ENCODE measurements around the gene BNC2.

The BNC2 gene

DNA sequence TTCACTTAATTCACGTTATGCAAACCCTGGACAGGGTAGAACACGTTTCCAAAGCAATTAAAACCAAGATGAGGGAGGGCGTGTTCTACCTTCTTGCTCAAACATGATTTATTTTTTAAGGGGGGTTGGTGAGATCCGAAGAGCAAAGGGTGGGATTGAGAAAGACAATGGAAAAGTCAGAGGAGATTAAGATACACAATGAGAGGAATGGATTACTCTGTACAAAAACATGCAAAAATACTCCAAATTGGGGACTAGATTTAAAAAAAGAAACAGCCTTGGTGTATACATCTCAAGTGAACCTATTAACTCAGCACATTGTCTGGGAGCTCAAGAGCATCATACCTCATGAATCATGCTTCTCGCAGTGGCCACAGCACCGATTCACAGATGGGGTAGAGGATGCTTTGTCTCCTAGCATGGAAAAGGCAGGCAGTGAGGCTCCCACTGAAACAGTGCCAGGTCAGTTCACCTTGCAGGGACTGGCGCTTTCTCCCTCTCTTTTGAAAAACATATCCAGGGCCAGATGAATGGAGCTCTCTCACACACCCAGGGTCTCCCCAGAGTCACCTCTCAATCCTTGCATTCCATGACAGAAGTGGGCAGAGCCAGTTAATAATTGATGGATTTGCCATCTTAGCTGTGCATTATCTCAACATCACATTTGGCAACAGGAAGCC is 459.7 kb downstream of the BNC2 start:
- Histone ChIP-seq H3K4me3 (ENCODE audit: low read length) (no peak overlapping the region), H3K56ac (ENCODE audit: low read length) (no peak overlapping the region), H2BK5ac (ENCODE audit: low read length) (no peak overlapping the region), H3K79me2 (ENCODE audit: control insufficient read depth, insufficient read depth, low read length) (no peaks in the 10 kb centered on the region), H4K8ac (ENCODE audit: low read depth, low read length) (no peak overlapping the region), H3K4me2 (ENCODE audit: low read length) (no peak overlapping the region), H3K23ac (ENCODE audit: low read length) (no peak overlapping the region), H4K5ac (ENCODE audit: low read length) (no peak overlapping the region), H3K27ac (ENCODE audit: low read depth, low read length) (no peak overlapping the region), H2AK5ac (ENCODE audit: low read length) (no peak overlapping the region), H3K4me1 (ENCODE audit: control insufficient read depth, low read depth, low read length) (no peaks in the 10 kb centered on the region), H3K9ac (ENCODE audit: low read length) (no peak overlapping the region), H3K79me1 (ENCODE audit: low read length) (no peaks in the 10 kb centered on the region), H3K36me3 (ENCODE audit: control insufficient read depth, insufficient read depth, low read length) (no peaks in the 10 kb centered on the region), H3K4ac (ENCODE audit: low read depth, low read length) (no peak overlapping the region), H2BK15ac (replicated peaks; ENCODE audit: low read depth) (no peak overlapping the region), H2BK120ac (ENCODE audit: low read depth, low read length) (no peak overlapping the region), H3K27me3 (ENCODE audit: insufficient read depth, low read length, poor library complexity) (no peaks in the 10 kb centered on the region), H3K18ac (ENCODE audit: low read length) (no peak overlapping the region)
- no CpG with 5 or more reads among the region's 7 CpGs for WGBS (ENCODE audit: extremely low coverage, insufficient coverage, low lambda C conversion rate)
- DNase-seq = no peak

DNA sequence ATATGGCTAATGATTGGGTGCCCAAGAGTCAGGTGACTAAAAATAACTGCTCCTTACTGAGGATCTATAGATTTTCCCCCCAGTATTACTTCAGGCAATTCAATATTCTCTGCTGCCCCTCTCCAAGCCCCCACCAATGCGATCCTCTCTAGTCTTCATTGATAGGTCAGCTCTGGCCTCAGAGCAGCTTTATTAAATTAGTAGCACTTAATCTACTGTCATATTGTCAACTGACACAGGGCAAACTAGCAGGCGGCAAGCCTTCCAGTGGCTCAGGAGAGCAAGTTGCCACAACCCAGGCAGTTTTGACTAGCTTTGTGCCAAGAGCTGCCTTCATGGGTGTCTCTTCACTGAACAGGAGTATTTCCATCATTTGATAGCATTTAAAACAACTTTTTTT is 462.9 kb downstream of the BNC2 start:
- no peak overlapping the region for H3K9ac ChIP-seq (ENCODE audit: low read length)
- H3K79me2 ChIP-seq (ENCODE audit: control insufficient read depth, insufficient read depth, low read length) = no peaks in the 10 kb centered on the region
- H2BK5ac ChIP-seq (ENCODE audit: low read length) = no peak overlapping the region
- H3K79me1 ChIP-seq (ENCODE audit: low read length) = no peaks in the 10 kb centered on the region
- H3K27ac ChIP-seq (ENCODE audit: low read depth, low read length) = no peak overlapping the region
- no peak overlapping the region for H4K5ac ChIP-seq (ENCODE audit: low read length)
- no peak overlapping the region for H2BK15ac ChIP-seq (replicated peaks; ENCODE audit: low read depth)
- no peak overlapping the region for H3K23ac ChIP-seq (ENCODE audit: low read length)
- no CpG with 5 or more reads among the region's 2 CpGs for WGBS (ENCODE audit: extremely low coverage, insufficient coverage, low lambda C conversion rate)
- H3K18ac ChIP-seq (ENCODE audit: low read length) = no peak overlapping the region
- no peak for DNase-seq
- H3K36me3 ChIP-seq (ENCODE audit: control insufficient read depth, insufficient read depth, low read length) = no peaks in the 10 kb centered on the region
- H3K56ac ChIP-seq (ENCODE audit: low read length) = no peak overlapping the region
- H3K4me2 ChIP-seq (ENCODE audit: low read length) = no peak overlapping the region
- H2AK5ac ChIP-seq (ENCODE audit: low read length) = no peak overlapping the region
- H3K27me3 ChIP-seq (ENCODE audit: insufficient read depth, low read length, poor library complexity) = no peaks in the 10 kb centered on the region
- no peaks in the 10 kb centered on the region for H3K4me1 ChIP-seq (ENCODE audit: control insufficient read depth, low read depth, low read length)
- H2BK120ac ChIP-seq (ENCODE audit: low read depth, low read length) = no peak overlapping the region
- no peak overlapping the region for H4K8ac ChIP-seq (ENCODE audit: low read depth, low read length)
- no peak overlapping the region for H3K4me3 ChIP-seq (ENCODE audit: low read length)
- no peak overlapping the region for H3K4ac ChIP-seq (ENCODE audit: low read depth, low read length)

DNA sequence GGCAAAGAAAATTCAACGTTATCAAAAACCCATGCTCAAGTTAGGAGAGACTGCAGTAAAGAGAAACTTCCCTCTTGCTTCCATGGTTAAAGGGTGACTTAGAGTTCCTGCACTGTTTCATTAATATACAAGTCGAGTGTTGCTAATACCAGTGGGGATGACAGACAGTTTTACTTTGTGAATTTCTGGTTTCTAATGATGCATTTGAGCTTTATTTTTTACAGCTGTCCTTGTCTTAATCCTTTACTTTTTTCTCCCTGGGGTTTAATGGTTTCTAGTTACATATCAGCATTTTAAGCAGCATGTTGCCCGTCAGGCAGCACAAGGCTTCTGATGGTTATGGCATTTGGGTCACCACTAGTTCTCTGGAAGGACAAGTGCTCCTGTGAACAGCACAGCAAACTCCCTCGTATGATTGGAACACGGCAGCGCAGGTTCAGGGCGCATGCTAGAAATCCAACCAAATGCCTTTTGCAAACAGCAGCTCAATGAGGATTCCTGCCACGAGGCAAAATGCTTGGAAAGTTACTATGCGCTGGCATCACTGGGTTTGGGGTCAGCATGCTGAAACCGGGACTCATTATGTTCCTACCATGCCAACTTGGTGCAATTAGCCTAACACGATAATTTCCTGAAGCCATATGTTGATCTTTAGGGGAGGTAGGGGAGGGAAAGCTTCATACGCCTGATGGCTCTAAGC is 463.8 kb downstream of the BNC2 start:
- Histone ChIP-seq H3K4me2 (ENCODE audit: low read length) (no peak overlapping the region), H4K8ac (ENCODE audit: low read depth, low read length) (no peak overlapping the region), H2BK15ac (replicated peaks; ENCODE audit: low read depth) (no peak overlapping the region), H3K56ac (ENCODE audit: low read length) (no peak overlapping the region), H3K79me1 (ENCODE audit: low read length) (no peaks in the 10 kb centered on the region), H2AK5ac (ENCODE audit: low read length) (no peak overlapping the region), H3K79me2 (ENCODE audit: control insufficient read depth, insufficient read depth, low read length) (no peaks in the 10 kb centered on the region), H3K18ac (ENCODE audit: low read length) (no peak overlapping the region), H3K4ac (ENCODE audit: low read depth, low read length) (no peak overlapping the region), H3K36me3 (ENCODE audit: control insufficient read depth, insufficient read depth, low read length) (no peaks in the 10 kb centered on the region), H3K27ac (ENCODE audit: low read depth, low read length) (no peak overlapping the region), H3K23ac (ENCODE audit: low read length) (no peak overlapping the region), H3K4me3 (ENCODE audit: low read length) (no peak overlapping the region), H2BK120ac (ENCODE audit: low read depth, low read length) (no peak overlapping the region), H2BK5ac (ENCODE audit: low read length) (no peak overlapping the region), H3K4me1 (ENCODE audit: control insufficient read depth, low read depth, low read length) (no peaks in the 10 kb centered on the region), H4K5ac (ENCODE audit: low read length) (no peak overlapping the region), H3K9ac (ENCODE audit: low read length) (no peak overlapping the region), H3K27me3 (ENCODE audit: insufficient read depth, low read length, poor library complexity) (no peaks in the 10 kb centered on the region)
- DNase-seq = no peak
- WGBS (ENCODE audit: extremely low coverage, insufficient coverage, low lambda C conversion rate) = no CpG with 5 or more reads among the region's 12 CpGs

DNA sequence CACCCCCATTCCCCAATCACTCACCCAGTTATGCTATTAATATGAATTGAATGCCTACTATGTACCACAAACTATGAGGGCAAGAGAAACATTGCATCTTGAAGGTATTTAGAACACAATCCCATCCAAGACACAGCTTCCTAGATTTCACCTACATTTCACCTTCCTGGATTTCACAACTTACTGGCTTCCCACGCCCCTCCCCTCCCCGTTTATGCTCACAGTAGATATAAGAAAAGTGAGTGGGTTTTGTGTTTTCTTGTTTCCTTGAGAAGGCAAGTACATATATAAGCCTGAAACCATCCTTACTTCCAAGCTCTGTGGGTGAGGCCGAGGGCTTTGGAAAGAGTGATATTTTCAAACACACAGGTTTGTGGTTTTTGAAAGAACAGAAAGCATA is 465.0 kb downstream of the BNC2 start:
- Histone ChIP-seq H4K8ac (ENCODE audit: low read depth, low read length) (no peak overlapping the region), H3K4me1 (ENCODE audit: control insufficient read depth, low read depth, low read length) (no peaks in the 10 kb centered on the region), H3K9ac (ENCODE audit: low read length) (no peak overlapping the region), H2AK5ac (ENCODE audit: low read length) (no peak overlapping the region), H3K36me3 (ENCODE audit: control insufficient read depth, insufficient read depth, low read length) (no peaks in the 10 kb centered on the region), H3K4me3 (ENCODE audit: low read length) (no peak overlapping the region), H3K27me3 (ENCODE audit: insufficient read depth, low read length, poor library complexity) (no peaks in the 10 kb centered on the region), H3K4me2 (ENCODE audit: low read length) (no peak overlapping the region), H2BK15ac (replicated peaks; ENCODE audit: low read depth) (no peak overlapping the region), H3K79me1 (ENCODE audit: low read length) (no peaks in the 10 kb centered on the region), H4K5ac (ENCODE audit: low read length) (no peak overlapping the region), H3K4ac (ENCODE audit: low read depth, low read length) (no peak overlapping the region), H3K56ac (ENCODE audit: low read length) (no peak overlapping the region), H3K27ac (ENCODE audit: low read depth, low read length) (no peak overlapping the region), H3K18ac (ENCODE audit: low read length) (no peak overlapping the region), H2BK120ac (ENCODE audit: low read depth, low read length) (no peak overlapping the region), H3K79me2 (ENCODE audit: control insufficient read depth, insufficient read depth, low read length) (no peaks in the 10 kb centered on the region), H2BK5ac (ENCODE audit: low read length) (no peak overlapping the region), H3K23ac (ENCODE audit: low read length) (no peak overlapping the region)
- no CpG with 5 or more reads among the region's 3 CpGs for WGBS (ENCODE audit: extremely low coverage, insufficient coverage, low lambda C conversion rate)
- no peak for DNase-seq

DNA sequence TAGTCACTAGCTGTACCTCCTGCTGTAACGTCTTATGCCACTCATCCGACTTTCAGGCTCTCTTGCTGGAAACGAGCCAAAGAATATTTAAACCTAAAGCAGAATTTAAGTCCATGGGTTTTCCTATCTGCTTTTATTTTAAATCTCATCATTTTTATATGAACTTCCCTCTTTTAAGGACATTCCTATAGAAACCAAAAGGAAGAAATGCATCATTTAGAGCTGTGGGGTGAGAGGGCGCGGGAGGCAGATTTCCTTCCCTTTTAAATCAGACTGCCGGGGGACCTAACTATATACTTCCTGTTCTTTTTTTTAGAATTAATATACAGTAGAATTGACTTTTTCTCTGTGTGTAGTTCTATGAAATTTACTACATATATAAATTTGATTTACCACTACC is 468.8 kb downstream of the BNC2 start:
- no peak overlapping the region for H2BK15ac ChIP-seq (replicated peaks; ENCODE audit: low read depth)
- H3K79me2 ChIP-seq (ENCODE audit: control insufficient read depth, insufficient read depth, low read length) = no peaks in the 10 kb centered on the region
- no peak overlapping the region for H2BK5ac ChIP-seq (ENCODE audit: low read length)
- no peak overlapping the region for H4K5ac ChIP-seq (ENCODE audit: low read length)
- WGBS (ENCODE audit: extremely low coverage, insufficient coverage, low lambda C conversion rate) = no CpG with 5 or more reads among the region's 6 CpGs
- no peak overlapping the region for H3K23ac ChIP-seq (ENCODE audit: low read length)
- H3K27ac ChIP-seq (ENCODE audit: low read depth, low read length) = no peak overlapping the region
- H3K79me1 ChIP-seq (ENCODE audit: low read length) = no peaks in the 10 kb centered on the region
- no peak overlapping the region for H2AK5ac ChIP-seq (ENCODE audit: low read length)
- no peak for DNase-seq
- no peak overlapping the region for H3K4me3 ChIP-seq (ENCODE audit: low read length)
- H2BK120ac ChIP-seq (ENCODE audit: low read depth, low read length) = no peak overlapping the region
- no peak overlapping the region for H4K8ac ChIP-seq (ENCODE audit: low read depth, low read length)
- H3K4me1 ChIP-seq (ENCODE audit: control insufficient read depth, low read depth, low read length) = no peaks in the 10 kb centered on the region
- H3K9ac ChIP-seq (ENCODE audit: low read length) = no peak overlapping the region
- no peak overlapping the region for H3K4me2 ChIP-seq (ENCODE audit: low read length)
- H3K36me3 ChIP-seq (ENCODE audit: control insufficient read depth, insufficient read depth, low read length) = no peaks in the 10 kb centered on the region
- no peak overlapping the region for H3K56ac ChIP-seq (ENCODE audit: low read length)
- no peak overlapping the region for H3K4ac ChIP-seq (ENCODE audit: low read depth, low read length)
- no peak overlapping the region for H3K18ac ChIP-seq (ENCODE audit: low read length)
- no peaks in the 10 kb centered on the region for H3K27me3 ChIP-seq (ENCODE audit: insufficient read depth, low read length, poor library complexity)

DNA sequence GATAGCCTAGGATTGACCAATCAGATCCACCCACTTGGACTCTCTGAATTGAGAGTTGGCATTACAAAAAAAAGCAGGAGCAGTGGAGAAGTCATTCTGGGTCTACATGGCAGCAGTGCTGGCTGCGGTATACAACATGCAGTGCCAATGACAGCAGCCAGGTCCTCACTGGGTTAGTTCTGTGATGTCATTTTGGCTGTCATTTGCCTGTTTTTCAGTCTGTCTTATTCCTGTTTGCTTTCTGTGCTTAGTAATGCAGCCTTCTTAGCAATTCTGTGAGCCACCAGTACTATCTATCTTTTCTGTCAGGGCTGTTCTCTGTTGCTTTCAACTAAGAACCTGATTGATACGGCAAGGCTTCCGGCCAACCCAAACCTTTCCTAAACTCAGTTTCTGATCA is 471.8 kb downstream of the BNC2 start:
- Histone ChIP-seq H3K27me3 (ENCODE audit: insufficient read depth, low read length, poor library complexity) (no peaks in the 10 kb centered on the region), H3K4ac (ENCODE audit: low read depth, low read length) (no peak overlapping the region), H3K4me3 (ENCODE audit: low read length) (no peak overlapping the region), H3K23ac (ENCODE audit: low read length) (no peak overlapping the region), H3K4me1 (ENCODE audit: control insufficient read depth, low read depth, low read length) (no peaks in the 10 kb centered on the region), H3K27ac (ENCODE audit: low read depth, low read length) (no peak overlapping the region), H2AK5ac (ENCODE audit: low read length) (no peak overlapping the region), H3K79me1 (ENCODE audit: low read length) (no peaks in the 10 kb centered on the region), H3K9ac (ENCODE audit: low read length) (no peak overlapping the region), H3K18ac (ENCODE audit: low read length) (no peak overlapping the region), H2BK5ac (ENCODE audit: low read length) (no peak overlapping the region), H3K4me2 (ENCODE audit: low read length) (no peak overlapping the region), H3K36me3 (ENCODE audit: control insufficient read depth, insufficient read depth, low read length) (no peaks in the 10 kb centered on the region), H2BK120ac (ENCODE audit: low read depth, low read length) (no peak overlapping the region), H4K8ac (ENCODE audit: low read depth, low read length) (no peak overlapping the region), H3K79me2 (ENCODE audit: control insufficient read depth, insufficient read depth, low read length) (no peaks in the 10 kb centered on the region), H2BK15ac (replicated peaks; ENCODE audit: low read depth) (no peak overlapping the region), H4K5ac (ENCODE audit: low read length) (no peak overlapping the region), H3K56ac (ENCODE audit: low read length) (no peak overlapping the region)
- no peak for DNase-seq
- no CpG with 5 or more reads among the region's 3 CpGs for WGBS (ENCODE audit: extremely low coverage, insufficient coverage, low lambda C conversion rate)
